ENCODE measurements around the gene AKIRIN2. TPM values are rescaled to one million over a fixed set of nuclear protein-coding genes. Genes with fewer than 3 reads are reported as not detected.

AKIRIN2 gene
- total and polyA plus RNA-seq, 10 of the 15 experiments (the other 5 are each of a cell fraction or from before 2014, with no cell fraction given), result 12.7 to 82.2 (median 42.6) TPM

DNA sequence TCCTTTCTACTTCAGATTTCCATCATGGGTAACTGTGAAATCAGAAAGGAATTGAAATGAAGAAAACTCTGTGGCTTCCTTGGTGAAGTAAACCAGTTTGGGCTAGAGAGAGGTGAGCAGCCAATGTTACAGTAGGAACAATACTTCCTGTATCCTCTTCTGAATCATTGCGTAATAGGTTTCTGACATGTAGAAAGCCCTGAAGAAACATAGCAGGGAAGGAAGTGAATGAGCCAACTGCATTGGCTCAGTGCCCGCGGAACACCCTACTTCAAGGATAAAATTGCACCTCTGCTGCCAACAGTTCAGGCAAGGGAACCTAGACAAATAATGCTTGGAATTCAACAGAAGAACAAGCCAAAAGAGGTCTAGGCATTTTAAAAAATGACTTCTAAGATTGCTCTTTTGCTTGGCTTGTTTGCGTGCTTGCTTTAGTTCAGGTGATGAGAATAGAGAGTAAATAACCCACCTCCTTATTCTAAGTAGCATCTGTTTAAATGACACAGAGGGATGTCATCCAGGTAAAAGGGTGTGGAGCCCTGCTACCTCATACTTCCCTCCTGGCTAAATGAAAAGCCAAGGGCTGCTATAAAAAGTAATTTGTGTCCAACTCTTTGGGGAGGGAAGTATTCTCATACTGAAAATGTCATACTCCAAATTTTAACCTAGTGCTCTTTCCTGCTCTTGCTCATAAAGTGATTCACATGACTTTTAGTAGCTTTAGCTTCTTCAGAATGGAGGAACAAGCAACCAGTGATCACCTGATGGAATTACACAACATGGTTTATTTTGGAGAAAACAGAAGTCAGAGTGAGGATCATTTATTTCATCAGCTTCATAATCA, 30.0 kb upstream of the AKIRIN2 start (continued):
- TF ChIP-seq, protein P1, sequence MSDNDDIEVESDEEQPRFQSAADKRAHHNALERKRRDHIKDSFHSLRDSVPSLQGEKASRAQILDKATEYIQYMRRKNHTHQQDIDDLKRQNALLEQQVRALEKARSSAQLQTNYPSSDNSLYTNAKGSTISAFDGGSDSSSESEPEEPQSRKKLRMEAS (IDR thresholded peaks at IDR 0.05; ENCODE audit: low read depth, low read length), result no peak
- TF ChIP-seq KDM1A (IDR thresholded peaks at IDR 0.05; ENCODE audit: borderline replicate concordance) (no peak), MTA2 (IDR thresholded peaks at IDR 0.05; ENCODE audit: low read depth) (no peak), SIN3A (IDR thresholded peaks at IDR 0.05; ENCODE audit: low read depth, low read length) (no peak), ZNF217 (IDR thresholded peaks at IDR 0.05) (no peak), BMI1 (IDR thresholded peaks at IDR 0.05; ENCODE audit: borderline replicate concordance) (no peak), CREM (IDR thresholded peaks at IDR 0.05; ENCODE audit: low read depth) (peak; percentile 7), RAD21 (IDR thresholded peaks at IDR 0.05; ENCODE audit: insufficient read depth, low read depth, low read length) (0 out of 2 replicates have a peak, but pooled peaks have one; percentile 2), IKZF1 (conservative IDR thresholded peaks at IDR 0.05) (peak; percentile 50; the same call in 1 of the 2 replicates), CBX3 (IDR thresholded peaks at IDR 0.05; ENCODE audit: borderline replicate concordance, low read depth) (no peak), ASH2L (IDR thresholded peaks at IDR 0.05; ENCODE audit: borderline replicate concordance, low read depth) (no peak), KAT2A (conservative IDR thresholded peaks at IDR 0.05; ENCODE audit: control insufficient read depth, low read depth, low read length) (no peak), NR2C1 (IDR thresholded peaks at IDR 0.05) (no peak), SREBF1 (IDR thresholded peaks at IDR 0.05; ENCODE audit: low read length) (no peak), PKNOX1 (IDR thresholded peaks at IDR 0.05) (no peak), SREBF2 (IDR thresholded peaks at IDR 0.05; ENCODE audit: low read length) (no peak), EGR1 (IDR thresholded peaks at IDR 0.05; ENCODE audit: borderline replicate concordance in 1 of 2, low read depth in 2 of 2, low read length in 2 of 2) (no peak; a peak in 1 of 3 replicates), SUZ12 (IDR thresholded peaks at IDR 0.05; ENCODE audit: unreplicated experiment) (no peak), ZNF24 (IDR thresholded peaks at IDR 0.05) (peak; percentile 56; the same call in 1 of the 2 replicates), JUND (IDR thresholded peaks at IDR 0.05; ENCODE audit: low read depth, low read length) (no peak)
- TF ChIP-seq, protein P2, sequence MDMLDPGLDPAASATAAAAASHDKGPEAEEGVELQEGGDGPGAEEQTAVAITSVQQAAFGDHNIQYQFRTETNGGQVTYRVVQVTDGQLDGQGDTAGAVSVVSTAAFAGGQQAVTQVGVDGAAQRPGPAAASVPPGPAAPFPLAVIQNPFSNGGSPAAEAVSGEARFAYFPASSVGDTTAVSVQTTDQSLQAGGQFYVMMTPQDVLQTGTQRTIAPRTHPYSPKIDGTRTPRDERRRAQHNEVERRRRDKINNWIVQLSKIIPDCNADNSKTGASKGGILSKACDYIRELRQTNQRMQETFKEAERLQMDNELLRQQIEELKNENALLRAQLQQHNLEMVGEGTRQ (IDR thresholded peaks at IDR 0.05; ENCODE audit: borderline replicate concordance, low read depth, low read length), result no peak; the same call in 1 of the 2 replicates
- TF ChIP-seq, protein P3, sequence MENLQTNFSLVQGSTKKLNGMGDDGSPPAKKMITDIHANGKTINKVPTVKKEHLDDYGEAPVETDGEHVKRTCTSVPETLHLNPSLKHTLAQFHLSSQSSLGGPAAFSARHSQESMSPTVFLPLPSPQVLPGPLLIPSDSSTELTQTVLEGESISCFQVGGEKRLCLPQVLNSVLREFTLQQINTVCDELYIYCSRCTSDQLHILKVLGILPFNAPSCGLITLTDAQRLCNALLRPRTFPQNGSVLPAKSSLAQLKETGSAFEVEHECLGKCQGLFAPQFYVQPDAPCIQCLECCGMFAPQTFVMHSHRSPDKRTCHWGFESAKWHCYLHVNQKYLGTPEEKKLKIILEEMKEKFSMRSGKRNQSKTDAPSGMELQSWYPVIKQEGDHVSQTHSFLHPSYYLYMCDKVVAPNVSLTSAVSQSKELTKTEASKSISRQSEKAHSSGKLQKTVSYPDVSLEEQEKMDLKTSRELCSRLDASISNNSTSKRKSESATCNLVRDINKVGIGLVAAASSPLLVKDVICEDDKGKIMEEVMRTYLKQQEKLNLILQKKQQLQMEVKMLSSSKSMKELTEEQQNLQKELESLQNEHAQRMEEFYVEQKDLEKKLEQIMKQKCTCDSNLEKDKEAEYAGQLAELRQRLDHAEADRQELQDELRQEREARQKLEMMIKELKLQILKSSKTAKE (IDR thresholded peaks at IDR 0.05; ENCODE audit: low read depth, poor library complexity, severe bottlenecking), result no peak
- TF ChIP-seq, protein P4, sequence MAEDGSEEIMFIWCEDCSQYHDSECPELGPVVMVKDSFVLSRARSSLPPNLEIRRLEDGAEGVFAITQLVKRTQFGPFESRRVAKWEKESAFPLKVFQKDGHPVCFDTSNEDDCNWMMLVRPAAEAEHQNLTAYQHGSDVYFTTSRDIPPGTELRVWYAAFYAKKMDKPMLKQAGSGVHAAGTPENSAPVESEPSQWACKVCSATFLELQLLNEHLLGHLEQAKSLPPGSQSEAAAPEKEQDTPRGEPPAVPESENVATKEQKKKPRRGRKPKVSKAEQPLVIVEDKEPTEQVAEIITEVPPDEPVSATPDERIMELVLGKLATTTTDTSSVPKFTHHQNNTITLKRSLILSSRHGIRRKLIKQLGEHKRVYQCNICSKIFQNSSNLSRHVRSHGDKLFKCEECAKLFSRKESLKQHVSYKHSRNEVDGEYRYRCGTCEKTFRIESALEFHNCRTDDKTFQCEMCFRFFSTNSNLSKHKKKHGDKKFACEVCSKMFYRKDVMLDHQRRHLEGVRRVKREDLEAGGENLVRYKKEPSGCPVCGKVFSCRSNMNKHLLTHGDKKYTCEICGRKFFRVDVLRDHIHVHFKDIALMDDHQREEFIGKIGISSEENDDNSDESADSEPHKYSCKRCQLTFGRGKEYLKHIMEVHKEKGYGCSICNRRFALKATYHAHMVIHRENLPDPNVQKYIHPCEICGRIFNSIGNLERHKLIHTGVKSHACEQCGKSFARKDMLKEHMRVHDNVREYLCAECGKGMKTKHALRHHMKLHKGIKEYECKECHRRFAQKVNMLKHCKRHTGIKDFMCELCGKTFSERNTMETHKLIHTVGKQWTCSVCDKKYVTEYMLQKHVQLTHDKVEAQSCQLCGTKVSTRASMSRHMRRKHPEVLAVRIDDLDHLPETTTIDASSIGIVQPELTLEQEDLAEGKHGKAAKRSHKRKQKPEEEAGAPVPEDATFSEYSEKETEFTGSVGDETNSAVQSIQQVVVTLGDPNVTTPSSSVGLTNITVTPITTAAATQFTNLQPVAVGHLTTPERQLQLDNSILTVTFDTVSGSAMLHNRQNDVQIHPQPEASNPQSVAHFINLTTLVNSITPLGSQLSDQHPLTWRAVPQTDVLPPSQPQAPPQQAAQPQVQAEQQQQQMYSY (CRISPR knock-in tag; IDR thresholded peaks at IDR 0.05), result no peak

All from GM12878 (cell line).